H1 (cell line): ENCODE measurements around the gene VWA2. TPM values are rescaled to one million over a fixed set of nuclear protein-coding genes. Genes with fewer than 3 reads are reported as not detected.

ENCODE experiments used
- CREB1 ChIP-seq: IDR thresholded peaks from 2 replicates; pipeline ENCODE4 v1.6.1; 2012; ENCODE audit warnings: inconsistent platforms
- GTF2F1 ChIP-seq: IDR thresholded peaks from 2 replicates; pipeline ENCODE4 v1.6.1; 2012; ENCODE audit warnings: low read depth, low read length, improper control_type of control experiment, borderline replicate concordance
- HDAC2 ChIP-seq, 2 experiments: fragments of 300-600 bp in 1 of 2; sonication (generic) in 1 of 2; IDR thresholded peaks; 2 replicates each; pipeline ENCODE4 v1.6.1; 2011 to 2012; ENCODE audit warnings: low read depth in 2 of 2, low read length in 2 of 2, mild to moderate bottlenecking in 2 of 2, moderate library complexity in 2 of 2, borderline replicate concordance in 1 of 2, inconsistent platforms in 1 of 2
- SP1 ChIP-seq: IDR thresholded peaks from 2 replicates; pipeline ENCODE4 v1.6.1; 2011; ENCODE audit warnings: low read depth, low read length
- polyA plus RNA-seq, 7 experiments: library from polyadenylated mRNA; depleted of rRNA in 3 of 7; stranded (reverse) in 5 of 7; unstranded in 2 of 7; fragments of >200 nt in 5 of 7; fragments of 200-250 nt in 2 of 7; gene quantifications; 1 replicate in 5 of 7; 2 replicates in 1 of 7; 4 replicates in 1 of 7; pipeline versions ENCODE4 v1.2.1 to v1.2.3, GENCODE V29; 2011 to 2013; ENCODE audit warnings: missing spikeins in 2 of 7, mixed read lengths in 2 of 7
- total RNA-seq: library from RNA; stranded (reverse); fragmentation: NEBNext Ultra II Directional; extraction: Animal tissue kit (Norgen Biotek cat#: 25700); gene quantifications from 2 replicates; pipeline ENCODE4 v1.2.1, GENCODE V29; 2021

The VWA2 gene
- total and polyA plus RNA-seq, 2 of the 8 experiments (the other 6 are each of a cell fraction or from before 2014, with no cell fraction given), result 2.8 to 2.9 TPM

DNA sequence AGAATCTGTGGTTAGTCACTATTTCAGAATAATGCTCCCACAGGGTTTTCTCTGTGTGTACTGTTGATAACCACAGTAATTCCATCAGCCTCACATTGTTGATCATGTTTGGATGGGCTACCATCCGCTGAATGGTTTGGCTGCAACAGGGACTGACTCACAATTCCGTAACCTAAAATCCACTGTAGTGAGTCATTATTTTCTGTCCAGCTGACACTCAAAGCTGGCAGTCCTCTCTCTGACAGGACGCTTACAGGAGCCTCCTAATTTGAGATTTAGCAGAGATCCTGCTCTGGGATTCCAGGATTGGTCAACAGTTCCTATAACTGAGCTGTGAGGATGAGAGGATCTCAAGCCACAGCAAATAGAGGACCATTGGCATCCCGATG is 32.7 kb downstream of the VWA2 start (continued):
- TF ChIP-seq SP1, result no peak
- TF ChIP-seq GTF2F1, result no peak
- no peak for TF ChIP-seq HDAC2 (IDR thresholded peaks at IDR 0.05; ENCODE audit: borderline replicate concordance in 1 of 2, low read depth in 2 of 2, low read length in 2 of 2)
- no peak for TF ChIP-seq CREB1
